D721Med (cell line): ENCODE data around the gene JAKMIP2.

ENCODE experiments used
- DNase-seq: peaks from one replicate; pipeline ENCODE4 v3.0.0; 2011; ENCODE audit warnings: low spot score; ENCODE audit not compliant: insufficient read length
- FAIRE-seq: peaks from 2 replicates; lab custom pipeline; 2011; peaks lifted over from hg19 to GRCh38; lab: Jason Lieb, UNC
- TF ChIP-seq, protein P1 (sequence below): IDR thresholded peaks from 2 replicates; pipeline ENCODE4 v1.5.1; 2012; ENCODE audit warnings: mild to moderate bottlenecking, control low read depth; ENCODE audit not compliant: insufficient read depth; ENCODE audit errors: missing control alignments

Gene JAKMIP2

DNA sequence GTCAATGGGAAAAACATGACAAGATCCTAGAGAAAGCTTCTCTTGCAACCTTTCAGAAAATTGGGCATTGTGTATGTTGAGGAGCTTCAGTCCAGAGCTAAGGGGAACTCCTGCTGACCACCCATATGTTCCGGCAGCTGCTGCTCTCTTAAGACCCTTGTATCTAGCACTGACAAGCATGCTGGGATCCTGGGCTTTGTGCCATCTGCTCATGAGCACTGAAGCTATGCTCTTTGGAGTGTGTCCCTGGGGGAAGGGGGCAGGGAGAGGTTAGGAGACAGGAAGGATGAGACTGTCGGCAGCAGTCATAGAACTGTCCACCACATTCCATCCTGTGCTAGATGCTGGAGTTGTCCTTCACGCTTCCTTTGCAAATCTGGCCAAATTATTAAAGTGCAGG lies 109.3 kb downstream of the JAKMIP2 start:
- TF ChIP-seq, protein P1, sequence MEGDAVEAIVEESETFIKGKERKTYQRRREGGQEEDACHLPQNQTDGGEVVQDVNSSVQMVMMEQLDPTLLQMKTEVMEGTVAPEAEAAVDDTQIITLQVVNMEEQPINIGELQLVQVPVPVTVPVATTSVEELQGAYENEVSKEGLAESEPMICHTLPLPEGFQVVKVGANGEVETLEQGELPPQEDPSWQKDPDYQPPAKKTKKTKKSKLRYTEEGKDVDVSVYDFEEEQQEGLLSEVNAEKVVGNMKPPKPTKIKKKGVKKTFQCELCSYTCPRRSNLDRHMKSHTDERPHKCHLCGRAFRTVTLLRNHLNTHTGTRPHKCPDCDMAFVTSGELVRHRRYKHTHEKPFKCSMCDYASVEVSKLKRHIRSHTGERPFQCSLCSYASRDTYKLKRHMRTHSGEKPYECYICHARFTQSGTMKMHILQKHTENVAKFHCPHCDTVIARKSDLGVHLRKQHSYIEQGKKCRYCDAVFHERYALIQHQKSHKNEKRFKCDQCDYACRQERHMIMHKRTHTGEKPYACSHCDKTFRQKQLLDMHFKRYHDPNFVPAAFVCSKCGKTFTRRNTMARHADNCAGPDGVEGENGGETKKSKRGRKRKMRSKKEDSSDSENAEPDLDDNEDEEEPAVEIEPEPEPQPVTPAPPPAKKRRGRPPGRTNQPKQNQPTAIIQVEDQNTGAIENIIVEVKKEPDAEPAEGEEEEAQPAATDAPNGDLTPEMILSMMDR, result no peak
- DNase-seq (peak; percentile 22), FAIRE-seq (peak; percentile 91)

DNA sequence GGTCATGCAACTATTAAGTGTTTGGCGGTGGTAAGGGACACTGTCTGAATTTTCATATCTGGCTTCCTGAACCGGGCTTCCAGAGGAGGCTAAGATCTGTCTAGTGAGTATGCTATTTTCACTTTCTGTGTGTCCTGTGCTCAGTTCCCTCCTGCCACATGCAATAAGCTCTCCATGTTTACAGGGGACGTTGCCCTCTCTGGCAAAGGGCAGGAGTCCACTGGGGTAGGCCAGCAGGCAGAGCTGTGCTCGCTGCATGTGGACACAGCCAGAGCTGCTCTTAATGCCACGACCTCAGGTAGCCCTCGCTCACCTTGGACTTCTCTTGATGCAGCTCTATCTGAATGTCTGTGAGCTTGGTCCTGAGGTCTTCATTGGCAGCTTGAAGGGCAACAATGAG lies 111.2 kb downstream of the JAKMIP2 start:
- DNase-seq (no peak), FAIRE-seq (no peak)
- TF ChIP-seq, protein P1, result no peak

DNA sequence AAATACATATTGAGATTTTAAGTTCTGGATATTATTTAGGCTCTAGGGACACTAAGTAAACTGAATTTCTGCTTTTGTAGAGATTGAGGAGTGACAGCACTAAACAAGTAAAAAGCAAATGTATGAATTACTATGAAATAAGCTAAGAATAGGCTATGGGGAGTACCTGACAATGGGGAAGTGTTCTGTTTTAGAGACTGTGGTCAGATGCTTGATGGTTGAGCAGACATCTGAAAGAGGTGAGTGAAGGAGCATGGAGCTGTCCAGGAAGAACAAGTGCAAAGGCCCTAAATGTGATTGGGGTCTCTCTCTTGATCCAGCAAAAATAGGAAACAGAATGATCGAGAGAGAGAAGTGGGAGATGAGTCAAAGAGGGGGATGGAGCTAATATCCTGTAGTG lies 111.7 kb downstream of the JAKMIP2 start:
- no peak for FAIRE-seq
- no peak for DNase-seq
- TF ChIP-seq, protein P1, result no peak

DNA sequence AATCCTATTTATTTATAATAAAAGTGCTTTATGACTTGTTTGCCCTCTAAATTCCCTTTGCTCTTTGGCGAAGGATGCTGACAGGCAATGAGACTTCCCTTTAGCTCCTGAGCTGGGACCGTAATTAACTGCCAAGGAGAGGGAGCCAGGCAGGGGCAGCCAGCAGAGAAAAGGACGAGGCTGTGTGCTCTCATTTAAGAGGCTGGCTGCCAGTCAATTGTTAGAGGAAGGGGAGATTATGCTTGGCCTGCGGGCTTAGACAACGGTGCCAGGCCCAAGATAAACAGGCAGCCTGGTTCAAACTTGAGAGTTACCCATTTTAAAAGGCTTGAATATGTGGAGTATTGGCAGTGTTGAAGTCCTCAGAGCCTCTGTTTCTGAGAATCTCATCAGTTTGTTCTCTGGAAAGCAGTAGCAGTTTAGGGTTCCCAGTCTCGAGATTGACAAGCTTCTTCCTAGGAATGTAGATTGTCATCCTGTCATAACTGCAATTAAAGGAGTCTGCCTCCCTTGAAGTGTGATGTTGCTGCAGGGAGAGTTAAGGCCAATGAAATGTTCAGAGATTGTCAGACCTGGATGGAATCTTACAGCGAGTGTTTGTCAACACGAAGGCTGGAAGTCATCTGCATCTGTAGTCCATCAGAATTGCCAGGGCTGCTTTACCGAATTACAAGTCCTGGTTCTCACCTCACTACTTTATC lies 113.2 kb downstream of the JAKMIP2 start:
- TF ChIP-seq, protein P1, result no peak
- FAIRE-seq (no peak), DNase-seq (no peak)

DNA sequence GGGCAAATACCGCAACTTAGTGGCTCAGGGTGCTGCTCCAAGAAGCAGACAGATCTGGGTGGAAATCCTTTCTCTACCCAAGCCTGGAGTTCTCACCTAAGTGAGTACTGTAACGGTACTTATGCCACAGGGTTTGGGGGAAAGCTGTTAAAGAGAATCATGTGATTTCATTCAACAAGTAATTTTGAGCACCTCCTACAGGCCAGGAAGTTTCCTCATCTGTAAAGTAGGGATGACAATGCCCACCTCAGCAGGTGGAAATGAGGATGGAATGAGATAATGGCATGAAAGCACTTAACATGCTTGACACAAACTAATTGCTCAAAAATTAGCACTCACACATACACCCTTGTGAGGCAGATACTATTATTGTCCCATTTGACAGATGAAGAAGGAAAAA lies 114.1 kb downstream of the JAKMIP2 start:
- DNase-seq, result no peak
- TF ChIP-seq, protein P1, result no peak
- no peak for FAIRE-seq

DNA sequence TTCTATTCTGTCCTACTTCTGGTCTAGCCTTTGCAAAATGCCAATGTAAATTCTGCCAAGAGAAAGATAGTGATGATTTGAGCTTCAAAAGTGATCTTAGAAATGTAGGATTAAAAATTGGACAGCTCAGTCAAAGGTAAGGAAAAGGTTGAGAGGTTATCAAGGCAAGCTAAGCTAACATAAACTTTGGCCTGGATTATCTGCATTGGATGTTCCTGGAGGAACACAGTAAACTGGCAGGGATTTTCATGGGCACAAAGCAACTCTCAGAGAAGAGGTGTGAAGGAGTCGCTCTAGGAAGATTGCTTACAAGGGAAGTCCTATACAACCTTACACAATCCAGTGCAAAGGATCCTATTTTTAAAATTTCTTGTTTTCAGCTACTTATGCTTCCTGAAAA lies 115.2 kb downstream of the JAKMIP2 start:
- DNase-seq (no peak), FAIRE-seq (no peak)
- TF ChIP-seq, protein P1, result no peak

DNA sequence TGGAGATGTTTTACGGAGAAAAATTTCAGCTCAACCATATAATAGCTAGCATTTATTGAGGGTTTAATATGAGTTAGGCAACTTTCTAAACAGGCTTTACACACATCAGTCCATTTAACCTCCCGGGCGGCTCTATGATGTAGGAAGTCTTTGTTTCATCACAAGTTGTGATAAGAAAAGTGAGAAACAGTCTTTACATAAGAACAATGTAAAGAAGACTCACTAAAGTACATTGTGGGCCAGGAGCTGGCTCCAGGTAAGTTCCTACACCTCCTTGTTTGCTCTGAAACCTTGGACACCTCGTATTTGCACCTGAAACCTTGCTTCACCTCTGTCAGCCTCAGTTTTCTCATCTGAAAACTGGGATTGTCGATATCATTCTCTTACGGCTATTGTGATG lies 116.1 kb downstream of the JAKMIP2 start:
- FAIRE-seq, result no peak
- DNase-seq, result no peak
- TF ChIP-seq, protein P1, result no peak
